Psoas muscle (tissue), 8 donors: ENCODE data around the gene RPS19BP1. TPM values are rescaled to one million over a fixed set of nuclear protein-coding genes. Genes with fewer than 3 reads are reported as not detected.
A peak's percentile ranks its signal among the peaks of the same experiment; 100 is the strongest.

Experiments
- ATAC-seq, 4 donors: fragments of 200-7000 bp; cut with Tn5 transposase; one replicate each; pipeline ENCODE4 v1.9.1; 2020; ENCODE audit warnings: moderate library complexity in 3 of 4, mild to moderate bottlenecking in 2 of 4
- DNase-seq, 2 donors: peaks; one replicate each; pipeline ENCODE4 v3.0.0-alpha.2; 2020
- H3K27ac ChIP-seq: fragments of 200-600 bp; one replicate; pipeline ENCODE4 v1.8.0; 2022
- H3K27me3 ChIP-seq, 3 donors: fragments of 200-600 bp in 1 of 3; one replicate each; pipeline versions ENCODE4 v1.6.1 to v1.8.0; 2013 to 2022; ENCODE audit warnings: low read length in 2 of 3, mild to moderate bottlenecking in 2 of 3, moderate library complexity in 1 of 3; ENCODE audit not compliant: insufficient read depth in 3 of 3
- H3K36me3 ChIP-seq, 2 donors: fragments of 200-600 bp in 1 of 2; one replicate each; pipeline versions ENCODE4 v1.6.1 to v1.8.0; 2013 to 2022; ENCODE audit warnings: low read depth in 1 of 2, mild to moderate bottlenecking in 1 of 2, moderate library complexity in 1 of 2; ENCODE audit not compliant: insufficient read depth in 1 of 2
- H3K4me1 ChIP-seq: fragments of 200-600 bp; one replicate; pipeline ENCODE4 v1.8.0; 2022
- H3K4me3 ChIP-seq: fragments of 200-600 bp; one replicate; pipeline ENCODE4 v1.8.0; 2022; ENCODE audit warnings: mild to moderate bottlenecking
- H3K9me3 ChIP-seq: fragments of 200-600 bp; one replicate; pipeline ENCODE4 v1.8.0; 2022
- CTCF ChIP-seq: fragments of 200-600 bp; IDR thresholded peaks from one replicate; pipeline ENCODE4 v1.8.0; 2022; ENCODE audit warnings: antibody characterized with exemption
- WGBS, 3 donors: extraction: QIAGEN DNeasy Blood & Tissue Kit; methylation state at CpG; one replicate each; pipeline versions ENCODE4 v1.1.6 to v1.1.7; 2013; 5-methylcytosine and 5-hydroxymethylcytosine counted together
- intact Hi-C, 2 donors: fragments of 100-400 bp; cut with DNase I; formaldehyde crosslinking; loops; one replicate each; pipeline versions ENCODE4 v1.11.0 to v1.14.2; 2022
- polyA plus RNA-seq, 3 donors: library from polyadenylated mRNA; stranded (reverse); fragments of 200-250 nt; gene quantifications; one replicate each; pipeline ENCODE4 v1.2.3, GENCODE V29; 2013
- total RNA-seq, 4 donors: library from RNA; stranded (reverse); fragmentation: NEBNext Ultra II Directional in 2 of 4; extraction: Animal tissue kit (Norgen Biotek cat#: 25700) in 2 of 4; gene quantifications; one replicate each; pipeline versions ENCODE4 v1.2.1 to v1.2.4, GENCODE V29; 2021 to 2023
- donor health status: healthy with polysubstance abuse.
- donor health status: DM: no; HTN: no; CAD: no; lungs with moderate emphysema.
- donor health status: Bipolar disorder and iron deficiency.
- donor health status: healthy.
- donor health status: DM: yes; HTN: yes; CAD: no.
- donor health status: DM: no; HTN: no; CAD: no.
- donor health status: DM: no; HTN: no; CAD: no.
- donor health status: DM: yes; HTN: yes; CAD: no.

The RPS19BP1 gene
- total and polyA plus RNA-seq, 7 donors: 34.0 to 313 (median 52.6) TPM

- Histone ChIP-seq H3K9me3 (no peaks in the 10 kb centered on the region), H3K4me3 (no peak overlapping the region), H3K27ac (no peak overlapping the region), H3K36me3 (no peaks in the 10 kb centered on the region), H3K4me1 (no peaks in the 10 kb centered on the region), H3K27me3 (no peaks in the 10 kb centered on the region)
- TF ChIP-seq CTCF: no peak
- intact Hi-C loops: no loop called here
- DNase-seq (peak in 1 of 2 donors; percentile 51), ATAC-seq (no peak)
- WGBS, 3 donors: 91 to 92% (median 92%) methylated on average over 39 of the region's 39 CpGs
Observed at GRCh38 chr22:39488563-39489083, 43.9 kb downstream of the RPS19BP1 start.

- Histone ChIP-seq H3K4me3 (no peak overlapping the region), H3K9me3 (no peaks in the 10 kb centered on the region), H3K27me3 (no peaks in the 10 kb centered on the region), H3K27ac (no peak overlapping the region), H3K36me3 (no peaks in the 10 kb centered on the region), H3K4me1 (no peaks in the 10 kb centered on the region)
- WGBS, 3 donors: 94 to 96% (median 96%) methylated on average over 67 to 70 of the region's 70 CpGs
- DNase-seq: no peak
- intact Hi-C loops: no loop called here
- TF ChIP-seq CTCF: no peak
- no peak for ATAC-seq
Observed at GRCh38 chr22:39487826-39488520, 44.6 kb downstream of the RPS19BP1 start.

GRCh38 chr22:39486951-39487825 lies 45.4 kb downstream of the RPS19BP1 start:
- ATAC-seq (no peak), DNase-seq (peak in 1 of 2 donors; percentile 52)
- no peaks in the 10 kb centered on the region for H3K27me3 ChIP-seq
- H3K4me1 ChIP-seq: no peaks in the 10 kb centered on the region
- intact Hi-C loops: no loop called here
- TF ChIP-seq CTCF: no peak
- no peak overlapping the region for H3K4me3 ChIP-seq
- no peak overlapping the region for H3K27ac ChIP-seq
- no peaks in the 10 kb centered on the region for H3K36me3 ChIP-seq
- no peaks in the 10 kb centered on the region for H3K9me3 ChIP-seq
- WGBS, 3 donors: 79 to 83% (median 82%) methylated on average over 41 to 45 of the region's 45 CpGs

GRCh38 chr22:39482768-39483167 lies 49.8 kb downstream of the RPS19BP1 start:
- Histone ChIP-seq H3K9me3 (no peaks in the 10 kb centered on the region), H3K27ac (no peak overlapping the region), H3K27me3 (no peaks in the 10 kb centered on the region), H3K4me3 (no peak overlapping the region), H3K36me3 (no peaks in the 10 kb centered on the region), H3K4me1 (no peaks in the 10 kb centered on the region)
- DNase-seq: no peak
- 26 to 50% (median 38%) methylated on average over 3 of the region's 3 CpGs for WGBS, 3 donors
- TF ChIP-seq CTCF: no peak
- ATAC-seq: peak in 2 of 4 donors; percentile 47 to 51
- intact Hi-C loops: no loop called here
